ENCODE measurements around the gene DRD4.

The DRD4 gene

DNA sequence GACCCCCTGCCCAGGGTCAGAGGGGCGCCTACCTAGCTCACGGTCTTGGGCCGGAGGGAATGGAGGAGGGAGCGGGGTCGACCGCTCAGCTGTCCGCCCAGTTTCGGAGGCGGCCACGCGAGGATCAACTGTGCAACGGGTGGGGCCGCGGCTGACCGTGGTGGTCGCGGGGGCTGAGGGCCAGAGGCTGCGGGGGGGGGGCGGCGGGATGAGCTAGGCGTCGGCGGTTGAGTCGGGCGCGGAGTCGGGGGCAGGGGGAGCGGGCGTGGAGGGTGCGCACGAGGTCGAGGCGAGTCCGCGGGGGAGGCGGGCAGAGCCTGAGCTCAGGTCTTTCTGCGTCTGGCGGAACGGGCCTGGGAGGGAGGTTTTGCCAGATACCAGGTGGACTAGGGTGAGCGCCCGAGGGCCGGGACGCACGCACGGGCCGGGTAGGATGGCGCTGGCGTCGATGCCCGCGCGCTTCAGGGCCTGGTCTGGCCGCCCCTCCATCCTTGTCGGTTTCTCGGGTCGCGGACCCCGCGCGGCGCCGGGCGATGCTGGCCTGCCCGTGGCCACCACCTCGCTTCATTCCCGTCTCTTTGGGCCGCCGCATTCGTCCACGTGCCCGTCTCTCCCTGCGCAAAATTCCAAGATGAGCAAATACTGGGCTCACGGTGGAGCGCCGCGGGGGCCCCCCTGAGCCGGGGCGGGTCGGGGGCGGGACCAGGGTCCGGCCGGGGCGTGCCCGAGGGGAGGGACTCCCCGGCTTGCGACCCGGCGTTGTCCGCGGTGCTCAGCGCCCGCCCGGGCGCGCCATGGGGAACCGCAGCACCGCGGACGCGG, at the start of gene DRD4:
DRD4 (plus strand) TSS at position 759 of the 822 bp plus-strand sequence; CDS start at position 795, 36 bp downstream.
- DNase-seq (ENCODE audit: low read depth in 4 of 4, low spot score in 1 of 4), result no peak

DNA sequence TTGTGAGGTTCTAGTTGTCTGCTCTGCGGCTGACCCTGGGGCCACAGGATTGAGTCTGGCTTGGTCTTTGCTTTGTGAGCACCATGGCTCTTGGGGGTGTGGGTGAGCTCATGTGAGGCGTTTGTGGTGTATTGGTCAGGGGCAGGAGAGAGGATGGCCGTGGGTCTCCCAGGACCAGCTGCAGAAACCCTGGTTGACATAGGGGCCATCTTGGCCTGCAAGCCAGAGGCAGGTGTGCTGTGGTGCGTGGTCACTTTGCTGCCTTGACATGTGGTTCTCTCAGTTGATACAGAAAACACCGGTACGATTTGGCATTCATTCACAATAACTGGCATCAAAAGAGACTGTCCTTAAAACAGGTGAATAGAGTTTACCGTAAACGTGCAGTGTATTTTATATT, 49.5 kb upstream of the DRD4 start:
- DNase-seq (ENCODE audit: low read depth in 4 of 4, low spot score in 1 of 4), result no peak

DNA sequence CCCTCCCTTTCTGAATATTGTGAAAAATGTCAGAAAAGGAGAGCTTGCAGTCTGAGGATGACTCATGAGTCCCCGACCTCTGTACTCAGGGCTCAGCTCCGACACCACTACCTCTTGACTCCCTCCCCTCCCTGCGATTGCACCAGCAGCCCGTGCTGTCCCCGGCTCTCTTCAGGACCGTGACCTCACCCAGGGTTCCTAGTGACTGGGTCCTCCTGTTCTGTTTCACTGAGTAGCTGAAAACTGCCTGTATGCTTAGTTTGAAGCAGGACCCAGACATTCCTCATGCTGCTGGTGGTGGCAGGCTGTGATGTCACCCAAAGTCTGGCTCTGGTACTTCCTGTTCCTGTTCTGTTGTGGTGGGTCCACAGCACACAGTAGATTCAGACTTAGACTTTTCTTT, 49.1 kb upstream of the DRD4 start:
- peak in 2 of 4 experiments; percentile 43 to 52 for DNase-seq (ENCODE audit: low read depth in 4 of 4, low spot score in 1 of 4)

DNA sequence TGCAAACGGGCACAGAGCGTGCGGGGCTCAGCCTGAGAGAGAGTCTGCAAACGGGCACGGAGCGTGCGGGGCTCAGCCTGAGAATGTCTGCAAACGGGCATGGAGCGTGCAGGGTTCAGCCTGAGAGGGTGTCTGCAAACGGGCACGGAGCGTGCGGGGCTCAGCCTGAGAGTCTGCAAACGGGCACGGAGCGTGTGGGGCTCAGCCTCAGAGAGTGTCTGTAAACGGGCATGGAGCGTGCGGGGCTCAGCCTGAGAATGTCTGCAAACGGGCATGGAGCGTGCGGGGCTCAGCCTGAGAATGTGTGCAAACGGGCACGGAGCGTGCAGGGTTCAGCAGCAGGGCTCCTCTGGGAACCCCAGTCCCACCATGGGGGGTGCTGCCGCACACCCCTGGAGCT, 47.3 kb upstream of the DRD4 start:
- DNase-seq (ENCODE audit: low read depth in 4 of 4, low spot score in 1 of 4), result no peak

DNA sequence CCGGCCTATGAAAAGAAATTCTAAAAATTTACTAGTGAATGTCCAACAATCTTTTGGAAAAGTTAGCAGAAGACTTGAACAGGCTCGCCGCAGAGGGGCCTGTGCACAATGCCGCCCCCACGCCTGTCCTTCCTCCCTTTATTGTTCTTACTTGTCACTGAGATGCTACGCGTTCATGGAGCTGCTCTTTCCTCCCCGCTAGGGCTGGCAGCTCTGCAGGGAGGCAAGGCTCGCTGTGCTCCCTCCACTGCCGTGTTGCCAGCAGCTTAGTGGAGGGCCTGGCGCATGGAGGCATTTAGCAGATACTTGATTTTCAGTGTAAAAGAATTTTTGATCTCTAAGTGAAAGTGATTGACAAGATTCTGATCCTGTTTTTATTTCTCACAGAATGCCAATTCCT, 46.1 kb upstream of the DRD4 start:
- no peak for DNase-seq (ENCODE audit: low read depth in 4 of 4, low spot score in 1 of 4)

DNA sequence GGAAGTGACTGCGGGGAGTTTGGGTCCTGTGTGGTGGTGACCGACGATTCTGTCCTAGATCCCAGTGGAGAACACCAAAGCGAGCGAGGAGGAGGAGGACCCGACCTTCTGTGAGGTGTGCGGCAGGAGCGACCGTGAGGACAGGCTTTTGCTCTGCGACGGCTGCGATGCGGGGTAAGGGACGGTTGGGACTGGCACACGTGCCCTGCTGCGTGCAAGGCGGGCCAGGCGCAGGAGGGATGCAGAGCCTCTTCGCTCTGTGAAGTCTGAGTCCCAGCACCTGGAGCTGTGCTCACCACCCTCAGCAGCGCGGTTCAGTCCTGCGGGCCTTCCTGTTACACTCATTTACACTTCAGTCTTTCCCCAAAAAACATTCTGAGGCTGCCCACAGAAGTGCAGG, 44.6 kb upstream of the DRD4 start:
- DNase-seq (ENCODE audit: low read depth in 4 of 4, low spot score in 1 of 4), result no peak

DNA sequence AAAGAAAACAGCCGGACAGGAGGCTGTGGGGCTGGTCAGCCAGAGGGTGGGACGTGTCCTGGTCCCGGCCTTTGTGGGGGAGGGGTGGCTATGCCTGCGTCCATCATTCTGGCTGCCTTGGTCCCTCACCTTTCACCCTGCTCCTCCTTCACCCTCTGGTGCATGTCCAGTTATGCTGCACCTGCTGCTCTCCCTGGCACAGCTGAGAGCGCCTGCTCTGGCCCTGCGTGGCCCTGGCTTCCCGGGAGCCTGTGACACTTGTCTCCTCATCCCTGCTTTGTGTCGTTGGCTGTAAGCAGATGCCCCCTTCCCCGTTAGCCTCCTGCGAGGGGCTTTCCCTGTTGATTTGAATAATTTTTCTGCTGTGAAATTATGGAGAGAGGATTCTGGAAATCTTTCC, 44.2 kb upstream of the DRD4 start:
- no peak for DNase-seq (ENCODE audit: low read depth in 4 of 4, low spot score in 1 of 4)

DNA sequence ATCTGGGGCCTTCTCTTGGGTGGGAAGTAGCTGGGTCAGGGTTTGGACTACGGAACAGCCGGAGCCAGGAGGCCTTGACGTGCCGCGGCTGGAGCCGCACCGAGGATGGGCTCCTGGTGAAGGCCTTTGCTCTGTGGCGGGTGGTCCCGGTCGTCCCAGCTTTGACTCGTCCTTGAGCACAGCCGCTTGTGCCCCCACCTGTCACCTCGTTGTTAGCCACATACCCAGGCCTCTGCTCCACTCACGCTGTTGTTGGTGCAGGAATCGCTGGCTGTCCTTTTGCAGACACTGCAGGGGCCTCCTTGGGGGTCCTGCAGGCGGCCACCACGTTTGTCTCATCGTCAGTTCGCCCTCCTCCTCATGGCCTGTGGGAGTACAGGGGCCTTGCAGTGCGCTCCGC, 43.7 kb upstream of the DRD4 start:
- no peak for DNase-seq (ENCODE audit: low read depth in 4 of 4, low spot score in 1 of 4)

DNA sequence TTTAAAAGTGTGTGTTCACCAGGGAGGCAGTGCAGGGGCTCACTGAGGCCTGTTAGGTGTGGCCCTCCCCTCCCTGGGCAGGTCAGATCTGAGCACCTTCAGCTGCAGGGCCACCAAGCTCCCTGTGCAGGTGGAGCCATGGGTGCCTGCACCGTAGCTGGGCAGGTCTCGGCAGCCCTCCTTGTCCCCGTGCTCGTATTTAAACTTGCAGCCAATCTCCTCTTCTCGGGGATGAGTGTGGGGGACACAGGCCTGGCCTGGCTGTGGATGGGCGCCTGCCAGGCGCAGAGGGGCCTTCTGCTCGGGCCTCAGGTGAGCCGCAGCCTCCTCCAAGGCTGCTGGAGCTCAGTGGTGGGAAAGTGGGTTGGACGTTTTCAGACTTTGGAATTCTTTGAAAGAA, 41.7 kb upstream of the DRD4 start:
- no peak for DNase-seq (ENCODE audit: low read depth in 4 of 4, low spot score in 1 of 4)

DNA sequence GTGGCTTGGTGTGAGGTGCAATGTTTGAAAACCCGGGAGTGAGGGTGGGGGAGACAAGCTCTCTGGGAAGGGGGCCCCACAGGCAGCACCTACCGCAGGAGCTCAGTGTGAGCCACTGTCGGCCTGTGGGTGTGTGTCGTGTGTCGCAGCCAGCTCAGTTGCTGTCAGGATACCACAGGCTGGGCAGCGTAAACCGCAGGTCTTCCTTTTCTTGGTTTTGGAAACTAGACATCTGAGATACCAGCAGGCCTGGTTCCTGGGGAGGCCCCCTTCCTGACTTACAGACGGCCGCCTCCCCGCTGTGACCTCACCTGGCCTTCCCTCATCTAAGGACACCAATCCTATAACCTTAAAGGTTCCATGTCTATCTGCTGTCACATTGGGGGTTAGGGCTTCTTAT, 40.7 kb upstream of the DRD4 start:
- DNase-seq (ENCODE audit: low read depth in 4 of 4, low spot score in 1 of 4), result no peak

DNA sequence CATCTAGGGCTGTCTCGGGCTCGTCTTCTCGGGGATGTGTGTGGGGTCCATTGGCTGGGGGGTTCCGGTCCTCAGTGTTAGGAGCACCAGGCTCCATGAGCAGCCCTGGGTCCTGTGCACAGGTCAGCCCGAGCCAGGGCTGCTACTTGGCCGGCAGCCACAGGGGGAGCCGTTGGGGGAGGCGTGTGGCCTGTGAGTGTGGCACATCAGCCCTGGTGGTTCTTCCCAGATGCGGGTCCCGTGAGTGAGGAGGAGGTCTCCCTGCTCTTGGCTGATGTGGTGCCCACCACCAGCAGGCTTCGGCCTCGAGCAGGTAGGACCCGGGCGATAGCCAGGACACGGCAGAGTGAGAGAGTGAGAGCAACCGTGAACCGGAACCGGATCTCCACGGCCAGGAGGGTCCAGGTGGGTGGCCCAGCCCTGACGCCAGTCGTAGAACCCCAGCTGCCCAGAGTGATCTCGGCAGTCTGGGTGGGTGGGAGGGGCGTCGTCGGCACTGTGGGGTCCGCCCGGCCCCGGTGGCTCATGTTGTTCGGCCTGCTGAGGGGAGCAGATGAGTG, 39.8 kb upstream of the DRD4 start:
- no peak for DNase-seq (ENCODE audit: low read depth in 4 of 4, low spot score in 1 of 4)

DNA sequence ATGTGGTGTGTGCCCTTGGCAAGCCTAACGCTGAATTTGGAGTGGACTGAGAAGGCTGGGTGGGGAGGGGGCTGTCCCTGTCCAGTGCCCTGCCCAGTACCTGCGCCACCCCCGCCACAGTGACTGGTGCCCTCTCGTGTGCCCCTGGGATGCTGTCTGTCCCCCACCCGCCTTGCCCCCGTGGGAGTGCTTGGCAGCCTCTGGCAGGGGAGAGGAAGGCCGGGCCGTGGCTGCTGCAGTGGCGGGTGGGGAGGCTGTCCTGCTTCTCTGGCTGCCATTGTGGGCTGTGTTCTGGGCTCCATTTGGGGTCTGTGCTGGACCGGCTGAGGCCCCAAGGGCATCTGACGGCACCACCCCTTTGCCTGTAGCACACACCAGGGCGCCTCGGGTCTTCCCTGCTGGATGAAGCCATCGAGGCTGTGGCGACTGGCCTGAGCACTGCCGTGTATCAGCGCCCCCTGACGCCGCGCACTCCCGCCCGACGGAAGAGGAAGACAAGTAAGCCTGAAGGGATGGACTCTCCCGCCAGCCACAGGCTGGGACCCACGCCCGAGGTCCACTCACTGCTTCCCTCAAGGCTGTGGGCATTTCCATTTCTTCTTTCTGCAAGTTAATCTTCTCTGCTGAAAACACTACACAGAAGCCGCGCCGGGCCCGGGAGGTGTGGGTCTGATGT, 38.9 kb upstream of the DRD4 start:
- DNase-seq (ENCODE audit: low read depth in 4 of 4, low spot score in 1 of 4), result no peak

DNA sequence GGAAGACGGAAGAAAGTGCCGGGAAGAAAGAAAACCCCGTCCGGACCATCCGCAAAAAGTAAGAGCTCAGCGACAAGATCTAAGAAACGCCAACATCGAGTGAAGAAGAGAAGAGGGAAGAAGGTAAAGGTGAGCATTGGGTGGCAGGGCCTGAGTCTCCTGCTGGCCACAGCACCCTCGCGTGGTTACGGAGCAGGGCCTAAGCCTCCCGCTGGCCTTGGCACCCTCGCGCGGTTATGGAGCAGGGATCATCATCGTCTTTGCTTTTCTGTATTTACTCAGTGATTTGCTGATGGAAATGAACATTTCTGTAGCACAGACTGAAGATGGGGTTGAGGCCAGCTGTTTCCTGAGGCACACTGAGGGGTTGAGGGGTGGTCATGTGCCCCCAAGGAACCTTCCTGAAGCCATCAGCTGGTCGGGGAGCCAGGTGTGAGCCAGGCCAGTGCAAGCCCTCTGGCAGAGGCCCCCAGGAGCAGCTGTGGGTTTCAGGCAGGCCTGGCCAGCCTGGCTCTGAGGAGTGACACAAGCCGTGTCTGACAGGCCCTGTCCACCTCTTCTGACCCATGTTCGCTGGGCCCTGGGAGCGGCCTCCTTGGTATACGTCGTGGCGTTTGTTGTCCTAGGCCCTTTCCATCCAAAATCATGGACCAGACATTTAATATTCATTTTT, 35.4 kb upstream of the DRD4 start:
- DNase-seq (ENCODE audit: low read depth in 4 of 4, low spot score in 1 of 4), result no peak

DNA sequence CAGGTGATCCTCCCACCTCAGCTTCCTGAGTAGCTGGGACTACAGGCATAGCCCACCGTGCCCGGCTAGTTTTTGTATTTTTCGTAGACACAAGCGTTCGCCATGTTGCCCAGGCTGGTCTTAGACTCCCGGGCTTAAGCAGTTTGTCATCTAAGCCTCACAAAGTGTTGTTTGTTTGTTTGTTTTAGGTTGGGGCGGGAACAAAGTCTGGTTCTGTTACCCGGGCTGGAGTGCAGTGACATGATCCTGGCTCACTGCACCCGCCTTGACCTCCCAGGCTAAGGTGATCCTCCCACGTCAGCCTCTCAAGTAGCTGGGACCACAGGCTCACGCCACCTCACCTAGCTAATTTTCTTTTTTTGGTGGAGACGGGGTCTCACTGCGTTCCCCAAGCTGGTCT, 33.9 kb upstream of the DRD4 start:
- DNase-seq (ENCODE audit: low read depth in 4 of 4, low spot score in 1 of 4), result no peak

DNA sequence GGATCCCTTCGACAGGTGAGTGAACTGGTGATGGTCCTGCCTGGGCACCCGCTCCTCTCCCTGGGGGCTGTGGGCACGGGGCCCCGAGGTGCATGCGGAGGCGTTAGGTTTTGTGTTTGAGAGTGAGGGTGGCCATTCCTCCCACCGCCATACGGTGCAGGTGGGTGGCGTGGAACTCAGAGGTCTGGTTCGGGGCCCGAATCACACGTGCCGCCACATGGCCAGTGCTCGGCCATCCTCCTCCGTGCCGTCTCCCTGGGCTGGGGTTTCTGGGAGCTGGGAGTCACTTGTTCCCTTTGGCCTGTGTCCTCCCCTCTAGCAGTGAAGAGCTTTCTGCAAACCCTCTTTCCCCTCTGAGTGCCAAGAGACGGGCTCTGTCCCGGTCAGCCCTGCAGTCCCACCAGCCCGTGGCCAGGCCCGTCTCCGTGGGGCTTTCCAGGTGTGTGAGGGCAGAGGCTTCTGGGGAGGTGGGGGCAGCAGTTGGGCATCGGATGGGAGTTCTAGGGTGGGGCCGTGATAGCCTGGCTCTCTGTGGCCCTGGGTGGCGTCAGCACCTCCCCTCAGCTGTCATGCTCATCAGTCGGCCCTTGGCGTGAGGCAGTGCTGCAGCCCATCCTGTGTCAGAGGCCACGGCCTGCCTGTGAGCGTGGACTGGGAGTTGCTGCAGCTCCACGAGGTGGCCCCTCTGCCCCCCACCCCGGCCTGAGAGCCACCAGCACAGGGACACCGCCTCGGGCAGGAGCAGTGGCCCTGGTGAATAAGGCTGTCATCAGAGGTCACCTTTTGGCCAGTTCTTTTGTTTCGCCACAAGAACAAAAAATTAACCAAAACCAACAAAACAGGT, 31.6 kb upstream of the DRD4 start:
- no peak for DNase-seq (ENCODE audit: low read depth in 4 of 4, low spot score in 1 of 4)

DNA sequence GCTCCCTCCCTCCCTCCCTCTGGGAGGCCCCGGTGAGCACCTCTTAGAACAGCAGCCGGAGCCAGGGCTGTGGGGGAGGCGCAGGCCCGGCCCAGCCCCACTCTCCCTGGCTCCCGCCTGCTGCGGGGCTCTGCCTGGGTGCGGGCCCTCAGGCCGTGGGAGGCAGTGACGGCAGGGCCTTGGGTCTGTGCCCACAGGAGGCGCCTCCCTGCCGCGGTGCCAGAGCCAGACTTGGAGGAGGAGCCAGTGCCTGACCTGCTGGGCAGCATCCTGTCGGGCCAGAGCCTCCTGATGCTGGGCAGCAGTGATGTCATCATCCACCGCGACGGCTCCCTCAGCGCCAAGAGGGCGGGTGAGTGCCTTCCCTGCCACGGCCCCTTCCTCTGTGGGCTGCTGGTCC, 30.8 kb upstream of the DRD4 start:
- no peak for DNase-seq (ENCODE audit: low read depth in 4 of 4, low spot score in 1 of 4)

DNA sequence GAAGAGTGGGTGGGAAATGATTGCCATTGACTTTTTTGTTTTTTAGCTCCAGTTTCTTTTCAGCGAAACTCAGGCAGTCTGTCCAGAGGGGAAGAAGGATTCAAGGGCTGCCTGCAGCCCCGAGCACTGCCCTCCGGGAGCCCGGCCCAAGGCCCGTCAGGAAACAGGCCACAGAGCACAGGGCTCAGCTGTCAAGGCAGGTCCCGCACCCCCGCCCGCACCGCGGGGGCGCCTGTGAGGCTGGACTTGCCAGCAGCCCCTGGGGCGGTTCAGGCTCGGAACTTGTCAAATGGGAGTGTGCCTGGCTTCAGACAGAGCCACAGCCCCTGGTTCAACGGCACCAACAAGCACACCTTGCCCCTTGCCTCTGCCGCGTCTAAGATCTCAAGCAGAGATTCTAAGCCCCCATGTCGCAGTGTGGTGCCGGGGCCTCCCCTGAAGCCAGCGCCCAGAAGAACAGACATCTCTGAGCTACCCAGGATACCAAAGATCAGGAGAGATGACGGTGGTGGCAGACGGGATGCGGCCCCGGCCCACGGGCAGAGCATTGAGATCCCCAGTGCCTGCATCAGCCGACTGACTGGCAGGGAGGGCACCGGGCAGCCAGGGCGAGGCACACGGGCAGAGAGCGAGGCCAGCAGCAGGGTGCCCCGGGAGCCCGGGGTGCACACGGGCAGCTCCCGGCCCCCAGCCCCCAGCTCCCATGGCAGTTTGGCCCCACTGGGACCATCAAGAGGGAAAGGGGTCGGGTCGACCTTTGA, 29.9 kb upstream of the DRD4 start:
- DNase-seq (ENCODE audit: low read depth in 4 of 4, low spot score in 1 of 4), result no peak

DNA sequence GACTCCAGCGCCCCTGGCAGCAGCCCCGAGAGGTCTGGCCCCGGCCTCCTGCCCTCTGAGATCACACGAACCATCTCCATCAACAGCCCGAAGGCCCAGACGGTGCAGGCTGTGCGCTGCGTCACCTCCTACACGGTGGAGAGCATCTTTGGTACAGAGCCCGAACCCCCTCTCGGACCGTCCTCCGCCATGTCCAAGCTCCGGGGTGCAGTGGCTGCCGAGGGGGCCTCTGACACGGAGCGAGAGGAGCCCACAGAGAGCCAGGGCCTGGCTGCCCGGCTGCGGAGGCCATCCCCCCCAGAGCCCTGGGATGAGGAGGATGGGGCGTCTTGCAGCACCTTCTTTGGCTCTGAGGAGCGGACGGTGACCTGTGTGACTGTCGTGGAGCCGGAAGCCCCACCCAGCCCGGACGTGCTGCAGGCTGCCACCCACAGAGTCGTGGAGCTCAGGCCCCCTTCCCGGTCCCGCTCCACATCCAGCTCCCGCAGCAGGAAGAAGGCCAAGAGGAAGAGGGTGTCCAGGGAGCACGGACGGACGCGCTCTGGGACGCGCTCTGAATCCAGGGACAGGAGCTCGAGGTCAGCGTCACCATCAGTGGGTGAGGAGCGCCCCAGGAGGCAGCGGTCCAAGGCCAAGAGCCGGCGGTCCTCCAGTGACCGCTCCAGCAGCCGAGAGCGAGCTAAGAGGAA, 29.0 kb upstream of the DRD4 start:
- no peak for DNase-seq (ENCODE audit: low read depth in 4 of 4, low spot score in 1 of 4)

DNA sequence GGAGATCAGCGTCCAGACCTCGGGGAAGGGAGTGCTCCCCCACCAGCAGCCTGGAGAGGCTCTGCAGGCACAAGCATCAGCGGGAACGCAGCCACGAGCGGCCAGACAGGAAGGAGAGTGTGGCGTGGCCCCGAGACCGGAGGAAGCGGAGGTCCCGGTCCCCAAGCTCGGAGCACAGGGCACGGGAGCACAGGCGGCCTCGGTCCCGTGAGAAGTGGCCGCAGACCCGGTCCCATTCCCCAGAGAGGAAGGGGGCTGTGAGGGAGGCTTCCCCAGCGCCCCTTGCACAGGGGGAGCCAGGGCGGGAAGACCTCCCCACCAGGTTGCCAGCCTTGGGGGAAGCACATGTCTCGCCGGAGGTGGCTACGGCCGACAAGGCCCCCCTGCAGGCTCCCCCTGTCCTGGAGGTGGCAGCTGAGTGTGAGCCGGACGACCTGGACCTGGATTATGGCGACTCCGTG, 28.2 kb upstream of the DRD4 start:
- no peak for DNase-seq (ENCODE audit: low read depth in 4 of 4, low spot score in 1 of 4)

All from stimulated activated CD4-positive, alpha-beta T cell treated with anti-CD3 and anti-CD28 coated beads, Interleukin-1b, Interleukin-23, amount 100 ng/mL, for 24 hours (primary cell).